Heart left ventricle (tissue), 16 donors: ENCODE measurements around the gene LOXL3. TPM values are rescaled to one million over a fixed set of nuclear protein-coding genes. Genes with fewer than 3 reads are reported as not detected.

ENCODE experiments used
- ATAC-seq, 4 donors: fragments of 200-7000 bp; cut with Tn5 transposase; one replicate each; pipeline ENCODE4 v1.9.1; 2020 to 2022; ENCODE audit warnings: moderate library complexity in 4 of 4, mild to moderate bottlenecking in 3 of 4, moderate number of reproducible peaks in 1 of 4
- DNase-seq, 5 donors: peaks; one replicate each; pipeline ENCODE4 v3.0.0-alpha.2; 2020
- H3K27ac ChIP-seq, 12 donors: fragments of 200-600 bp; sonication (generic) in 4 of 12; one replicate each; pipeline versions ENCODE4 v1.5.0 to v1.8.0; 2016 to 2022; ENCODE audit warnings: mild to moderate bottlenecking in 2 of 12
- H3K27me3 ChIP-seq, 9 donors: fragments of 200-600 bp; sonication (generic) in 2 of 9; one replicate each; pipeline versions ENCODE4 v1.5.1 to v1.8.0; 2016 to 2022; ENCODE audit warnings: mild to moderate bottlenecking in 3 of 9
- H3K36me3 ChIP-seq, 9 donors: fragments of 200-600 bp; sonication (generic) in 2 of 9; one replicate each; pipeline versions ENCODE4 v1.5.0 to v1.8.0; 2018 to 2022; ENCODE audit warnings: mild to moderate bottlenecking in 2 of 9
- H3K4me1 ChIP-seq, 12 donors: fragments of 200-600 bp; sonication (generic) in 4 of 12; one replicate each; pipeline versions ENCODE4 v1.5.0 to v1.8.0; 2016 to 2022; ENCODE audit warnings: mild to moderate bottlenecking in 3 of 12
- H3K4me3 ChIP-seq, 12 donors: fragments of 200-600 bp; sonication (generic) in 4 of 12; one replicate each; pipeline versions ENCODE4 v1.5.0 to v1.8.0; 2017 to 2022; ENCODE audit warnings: mild to moderate bottlenecking in 9 of 12, moderate library complexity in 4 of 12
- H3K9me3 ChIP-seq, 12 donors: fragments of 200-600 bp; sonication (generic) in 4 of 12; one replicate each; pipeline versions ENCODE4 v1.5.0 to v1.8.0; 2016 to 2022; ENCODE audit warnings: mild to moderate bottlenecking in 1 of 12
- POLR2A ChIP-seq, 2 donors: fragments of 450-650 bp; IDR thresholded peaks; one replicate each; pipeline ENCODE4 v1.6.1; 2017; ENCODE audit warnings: antibody characterized with exemption in 2 of 2, mild to moderate bottlenecking in 2 of 2, moderate library complexity in 2 of 2
- WGBS, 4 donors: extraction: QIAGEN DNeasy Blood & Tissue Kit in 2 of 4; methylation state at CpG; one replicate each; pipeline versions ENCODE4 v1.1.5 to v1.1.7; 2013 to 2018; 5-methylcytosine and 5-hydroxymethylcytosine counted together
- intact Hi-C, 10 donors: fragments of 100-400 bp; cut with DNase I; formaldehyde crosslinking; loops; one replicate each; pipeline versions ENCODE4 v1.11.1 to v1.14.2; 2022
- polyA plus RNA-seq, 2 donors: library from polyadenylated mRNA; stranded (reverse); fragments of 200-250 nt; gene quantifications; one replicate each; pipeline ENCODE4 v1.2.3, GENCODE V29; 2013
- total RNA-seq, 9 donors: library from RNA; depleted of rRNA in 2 of 9; stranded (reverse); fragments of >200 nt in 2 of 9; fragmentation: NEBNext Ultra II Directional in 3 of 9; extraction: Animal tissue kit (Norgen Biotek cat#: 25700) in 3 of 9; gene quantifications; one replicate each; pipeline versions ENCODE4 v1.1.0 to v1.2.4, GENCODE V29; 2016 to 2023
- TF ChIP-seq, protein P1 (sequence below), 12 donors: fragments of 200-600 bp; sonication (generic) in 4 of 12; IDR thresholded peaks; one replicate each; pipeline versions ENCODE4 v1.5.0 to v1.8.0; 2018 to 2022; ENCODE audit warnings: antibody characterized with exemption in 12 of 12, mild to moderate bottlenecking in 5 of 12
- donor health status: ischemic (EF 13 %, LVEDD 7.1; RV severe dilation, severe dysfunction).
- donor health status: healthy with polysubstance abuse.
- donor health status: DM: no; HTN: yes; CAD: no.
- donor health status: DM: no; HTN: no; CAD: no.
- donor health status: ischemic (EF 25% LVEDD 6.9; RV normal size, moderate dysfunction).
- donor health status: ischemic (EF 25% LVEDD 5.7; RV mildly dilated, moderate dysfunction).
- donor health status: healthy.
- donor health status: DM: yes; HTN: yes; CAD: no.
- donor health status: ischemic (EF 35%, LVEDD 5.7; RV mildly dilated, moderate dysfunction).
- donor health status: nonischemic (EF 11% LVEDD 7.7; RV severe dilation, severe dysfunction).
- donor health status: DM: yes; HTN: yes; CAD: no.
- donor health status: PGD.
- donor health status: ischemic (EF 29% LVEDD 5.4; RV normal size, mild dysfunction).
- donor health status: nonischemic (EF 23%, LVEDD 6.1; RV moderate dilation, normal function).

Gene LOXL3
- total and polyA plus RNA-seq, 11 donors: 1.5 to 8.7 (median 3.0) TPM

GRCh38 chr2:74510272-74510671 lies 43.5 kb downstream of the LOXL3 start:
- H3K36me3 ChIP-seq: peaks cover 0 to 11% (median 8%) of the 10 kb centered on the region in 9 donors
- TF ChIP-seq, protein P1, sequence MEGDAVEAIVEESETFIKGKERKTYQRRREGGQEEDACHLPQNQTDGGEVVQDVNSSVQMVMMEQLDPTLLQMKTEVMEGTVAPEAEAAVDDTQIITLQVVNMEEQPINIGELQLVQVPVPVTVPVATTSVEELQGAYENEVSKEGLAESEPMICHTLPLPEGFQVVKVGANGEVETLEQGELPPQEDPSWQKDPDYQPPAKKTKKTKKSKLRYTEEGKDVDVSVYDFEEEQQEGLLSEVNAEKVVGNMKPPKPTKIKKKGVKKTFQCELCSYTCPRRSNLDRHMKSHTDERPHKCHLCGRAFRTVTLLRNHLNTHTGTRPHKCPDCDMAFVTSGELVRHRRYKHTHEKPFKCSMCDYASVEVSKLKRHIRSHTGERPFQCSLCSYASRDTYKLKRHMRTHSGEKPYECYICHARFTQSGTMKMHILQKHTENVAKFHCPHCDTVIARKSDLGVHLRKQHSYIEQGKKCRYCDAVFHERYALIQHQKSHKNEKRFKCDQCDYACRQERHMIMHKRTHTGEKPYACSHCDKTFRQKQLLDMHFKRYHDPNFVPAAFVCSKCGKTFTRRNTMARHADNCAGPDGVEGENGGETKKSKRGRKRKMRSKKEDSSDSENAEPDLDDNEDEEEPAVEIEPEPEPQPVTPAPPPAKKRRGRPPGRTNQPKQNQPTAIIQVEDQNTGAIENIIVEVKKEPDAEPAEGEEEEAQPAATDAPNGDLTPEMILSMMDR (IDR thresholded peaks at IDR 0.05): no peak
- no peak for TF ChIP-seq POLR2A (IDR thresholded peaks at IDR 0.05)
- H3K27me3 ChIP-seq: peaks cover 31 to 74% (median 52%) of the 10 kb centered on the region in 9 donors

DNA sequence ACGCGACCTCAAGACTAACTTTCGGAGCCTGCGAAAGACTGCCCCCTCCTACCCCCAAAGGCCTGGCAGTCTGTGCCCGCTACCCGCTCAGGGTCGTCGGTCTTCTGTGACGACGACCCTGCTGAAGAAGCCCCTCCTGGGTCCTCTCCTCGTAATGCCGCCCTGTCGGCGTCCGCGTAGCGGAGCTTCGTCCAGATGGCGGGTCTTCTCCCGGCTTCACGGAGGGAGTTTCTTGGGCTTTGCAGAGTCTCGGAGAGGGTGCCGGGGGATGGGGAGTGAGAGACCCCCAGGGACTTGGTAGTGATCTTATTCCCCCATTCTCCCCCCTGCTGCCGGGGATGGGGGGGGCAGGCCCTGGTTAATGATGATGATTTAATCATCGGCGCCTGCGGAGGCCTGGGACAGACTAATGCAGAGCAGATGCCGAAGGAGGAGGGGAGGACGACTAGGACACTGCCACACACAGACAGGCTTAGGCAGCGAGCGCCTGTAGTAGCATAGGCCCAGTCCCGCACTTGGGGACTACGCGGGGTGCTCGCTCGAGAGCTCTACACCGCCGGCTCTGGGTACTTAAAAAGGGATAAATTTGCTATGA lies 45.7 kb downstream of the LOXL3 start:
- Histone ChIP-seq H3K36me3 (peaks cover 0 to 18% (median 15%) of the 10 kb centered on the region in 9 donors), H3K9me3 (no peaks in the 10 kb centered on the region), H3K4me1 (peaks cover 4 to 48% (median 33%) of the 10 kb centered on the region in 12 donors), H3K27ac (peak overlapping the region; percentile 95 to 100 (median 98)), H3K27me3 (peaks cover 9 to 53% (median 29%) of the 10 kb centered on the region in 9 donors), H3K4me3 (peak overlapping the region; percentile 41 to 92 (median 78))
- DNase-seq (peak in 2 of 5 donors; percentile 35 to 40), ATAC-seq (peak in 3 of 4 donors; percentile 1 to 16 (median 10))
- no peak for TF ChIP-seq POLR2A (IDR thresholded peaks at IDR 0.05)
- TF ChIP-seq, protein P1 (IDR thresholded peaks at IDR 0.05): no peak
- intact Hi-C loops: loop anchor here in 4 of 10 donors (1.0 to 5.0 kb wide), 6 partner anchors 21 to 79 kb away; partner anchors contain the start of genes AUP1 (in 2 of the 4), HTRA2 (in 2 of the 4), TTC31 (in 2 of the 4) and CCDC142 (in 1 of the 4)
- WGBS, 4 donors: 12 to 17% (median 15%) methylated on average over 36 to 38 of the region's 38 CpGs

More at GRCh38 chr2:74510272-74510671, 43.5 kb downstream of the LOXL3 start:
- no peak overlapping the region for H3K4me3 ChIP-seq
- DNase-seq (no peak), ATAC-seq (no peak)
- peaks cover 6 to 44% (median 31%) of the 10 kb centered on the region in 12 donors for H3K4me1 ChIP-seq
- intact Hi-C loops: no loop called here
- H3K9me3 ChIP-seq: no peaks in the 10 kb centered on the region
- H3K27ac ChIP-seq: no peak overlapping the region
- WGBS, 4 donors: 68 to 79% (median 73%) methylated on average over 4 of the region's 4 CpGs

DNA sequence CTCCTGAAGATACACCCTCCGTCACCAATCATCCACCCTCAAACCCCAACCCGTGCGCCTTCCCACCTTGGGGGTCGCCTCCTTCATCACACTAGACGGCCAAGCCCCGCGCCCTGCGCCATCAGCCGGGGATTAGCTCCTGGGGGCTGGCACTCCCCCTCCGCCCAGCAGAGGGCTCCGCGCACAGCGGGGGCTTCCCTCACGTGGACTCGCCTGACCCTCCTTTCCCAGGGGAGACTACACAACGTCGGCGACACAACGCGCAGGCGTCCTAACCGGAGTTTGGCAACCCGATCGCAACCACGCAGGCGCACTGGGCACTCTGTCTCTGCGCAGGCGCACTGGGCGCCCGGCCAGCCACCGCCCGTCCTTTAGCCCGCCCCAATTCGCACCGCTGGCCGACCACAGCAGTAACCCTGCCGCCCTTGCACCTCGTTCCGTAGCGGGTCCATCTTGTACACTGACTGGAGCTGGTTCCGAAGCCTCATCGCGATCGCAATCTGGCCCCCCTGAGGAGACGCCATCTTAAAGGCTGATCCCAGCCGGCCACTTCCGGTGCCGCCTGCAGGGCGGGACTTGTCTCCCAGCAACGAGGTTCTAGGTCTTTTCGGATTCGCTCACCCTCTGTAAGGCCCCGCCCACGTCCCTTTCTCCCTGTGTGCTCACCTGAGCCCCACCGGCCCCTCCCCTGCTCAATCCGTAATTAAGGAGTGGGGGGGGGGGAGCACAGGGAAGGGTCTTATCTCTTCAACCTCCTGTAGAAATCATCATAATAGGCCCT lies 46.4 kb downstream of the LOXL3 start, which contains the start of gene PCGF1:
Gene PCGF1 (minus strand): TSS at position 551 of the 781 bp plus-strand sequence. CDS start 27 bp downstream, at position 524.
- peak in 1 of 2 donors; percentile 55 for TF ChIP-seq POLR2A (IDR thresholded peaks at IDR 0.05)
- TF ChIP-seq, protein P1 (IDR thresholded peaks at IDR 0.05): peak; percentile 21 to 64 (median 42)
- peaks cover 9 to 53% (median 23%) of the 10 kb centered on the region in 9 donors for H3K27me3 ChIP-seq
- H3K4me1 ChIP-seq: peaks cover 4 to 55% (median 35%) of the 10 kb centered on the region in 12 donors
- DNase-seq: peak; percentile 99 to 100 (median 99)
- WGBS, 4 donors: 0 to 2% (median 1%) methylated on average over 16 to 56 of the region's 56 CpGs
- H3K4me3 ChIP-seq: peak within 1 kb of the TSS; percentile 41 to 92 (median 78)
- peaks cover 0 to 18% (median 15%) of the 10 kb centered on the region in 9 donors for H3K36me3 ChIP-seq
- ATAC-seq: peak; percentile 95 to 97 (median 96)
- intact Hi-C loops: loop anchor here in 4 of 10 donors (1.0 to 5.0 kb wide), 6 partner anchors 21 to 80 kb away; partner anchors contain the start of genes AUP1 (in 2 of the 4), HTRA2 (in 2 of the 4), TTC31 (in 2 of the 4) and CCDC142 (in 1 of the 4)
- H3K27ac ChIP-seq: peak within 1 kb of the TSS; percentile 95 to 100 (median 98)
- H3K9me3 ChIP-seq: no peaks in the 10 kb centered on the region
